Large intestine (tissue), 3 donors: Measurements from ENCODE around the gene TRMT2B. TPM values are rescaled to one million over a fixed set of nuclear protein-coding genes. Genes with fewer than 3 reads are reported as not detected.
"Not testable (repeated sequence)": the region's sequence is repeated elsewhere in the genome, so short reads cannot be mapped to it uniquely, and the experiment has no call there.

ENCODE experiments used
- DNase-seq, 2 donors: peaks; one replicate each; pipeline versions ENCODE4 v3.0.0 to v3.0.0-alpha.2; 2013
- H3K27ac ChIP-seq: one replicate; pipeline ENCODE4 v1.5.1; 2013; ENCODE audit warnings: low read length
- H3K27me3 ChIP-seq: 2 replicates; pipeline ENCODE4 v1.6.1; 2013; ENCODE audit warnings: low read length; ENCODE audit not compliant: control insufficient read depth, insufficient read depth
- H3K36me3 ChIP-seq: 2 replicates; pipeline ENCODE4 v1.6.1; 2013; ENCODE audit warnings: low read length; ENCODE audit not compliant: control insufficient read depth, insufficient read depth
- H3K4me1 ChIP-seq: one replicate; pipeline ENCODE4 v1.6.1; 2013; ENCODE audit warnings: low read length; ENCODE audit not compliant: control insufficient read depth, insufficient read depth
- H3K4me3 ChIP-seq: one replicate; pipeline ENCODE4 v1.5.1; 2013; ENCODE audit warnings: low read length
- H3K9me3 ChIP-seq: one replicate; pipeline ENCODE4 v1.6.1; 2013; ENCODE audit warnings: mild to moderate bottlenecking, low read depth, low read length, moderate library complexity; ENCODE audit not compliant: control insufficient read depth
- WGBS: methylation state at CpG from one replicate; pipeline ENCODE4 v1.1.5; 2013; ENCODE audit warnings: low lambda C conversion rate; ENCODE audit not compliant: insufficient coverage; 5-methylcytosine and 5-hydroxymethylcytosine counted together
- polyA plus RNA-seq: library from polyadenylated mRNA; unstranded; fragments of 120-200 nt; gene quantifications from one replicate; pipeline ENCODE4 v1.2.1, GENCODE V29; 2013

TRMT2B gene
- polyA plus RNA-seq, 1 donor = 14.4 TPM

DNA sequence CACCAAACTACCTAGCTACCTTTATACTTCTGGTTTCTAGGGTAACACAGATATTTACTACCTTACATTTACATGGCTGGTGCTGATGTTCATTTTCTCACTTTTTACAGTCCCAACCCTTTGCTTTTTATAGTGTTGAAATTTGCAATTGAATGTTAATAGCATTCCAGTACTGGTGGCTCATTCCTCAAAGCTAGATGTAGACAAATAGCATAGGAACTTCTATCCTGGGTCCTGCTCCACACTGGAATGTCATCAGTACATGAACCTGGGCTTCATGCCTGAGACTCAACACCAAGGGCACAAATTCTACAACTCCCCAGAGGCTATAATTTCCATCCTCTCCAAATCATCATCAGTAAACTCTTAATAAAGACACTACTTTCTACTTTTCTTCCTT lies 10.3 kb upstream of the TRMT2B start:
- no peak for DNase-seq
- Histone ChIP-seq H3K27me3 (no peaks in the 10 kb centered on the region), H3K9me3 (no peaks in the 10 kb centered on the region), H3K4me1 (no peaks in the 10 kb centered on the region), H3K4me3 (no peak overlapping the region), H3K27ac (no peak overlapping the region), H3K36me3 (no peaks in the 10 kb centered on the region)

DNA sequence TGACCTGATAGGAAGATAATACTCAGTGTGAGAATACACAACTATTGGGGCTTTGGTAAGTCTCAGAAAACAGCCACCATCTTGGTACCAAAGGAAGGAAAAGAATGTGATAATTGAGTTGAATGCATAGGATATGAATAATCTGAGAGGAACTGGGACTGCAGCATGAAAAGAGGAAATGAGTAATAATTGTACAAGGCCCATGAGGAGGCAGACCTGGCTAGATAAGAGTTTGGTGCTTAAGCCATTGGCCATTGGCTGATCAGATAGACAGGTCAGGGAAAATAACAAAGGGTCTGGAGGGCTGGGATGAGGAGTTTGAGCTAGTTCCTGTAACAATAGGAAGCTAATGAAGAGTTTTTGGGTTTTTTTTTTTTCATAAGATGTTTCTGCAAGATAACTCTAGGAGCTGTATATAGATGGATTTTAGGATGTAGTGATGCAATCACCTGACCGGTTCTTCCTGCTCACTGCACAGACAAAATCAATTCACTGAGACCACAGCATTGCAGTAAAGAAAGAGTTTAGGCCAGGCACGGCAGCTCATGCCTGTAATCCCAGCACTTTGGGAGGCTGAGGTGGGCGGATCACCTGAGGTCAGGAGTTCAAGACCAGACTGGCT lies 5.3 kb upstream of the TRMT2B start:
- no peak overlapping the region for H3K27ac ChIP-seq
- DNase-seq = no peak
- H3K36me3 ChIP-seq = no peaks in the 10 kb centered on the region
- no CpG with 5 or more reads among the region's 3 CpGs for WGBS
- no peaks in the 10 kb centered on the region for H3K4me1 ChIP-seq
- no peaks in the 10 kb centered on the region for H3K9me3 ChIP-seq
- no peak overlapping the region for H3K4me3 ChIP-seq
- H3K27me3 ChIP-seq = no peaks in the 10 kb centered on the region

GRCh38 chrX:101056551-101056950 lies 4.6 kb upstream of the TRMT2B start:
- not testable (repeated sequence) for DNase-seq, H3K27me3 ChIP-seq, H3K4me1 ChIP-seq, H3K27ac ChIP-seq, H3K9me3 ChIP-seq, H3K36me3 ChIP-seq, H3K4me3 ChIP-seq
- WGBS = no CpG with 5 or more reads among the region's 4 CpGs

GRCh38 chrX:101051153-101051548 lies 760 bp downstream of the TRMT2B start:
- no peaks in the 10 kb centered on the region for H3K27me3 ChIP-seq
- H3K27ac ChIP-seq = peak overlapping the region; percentile 90
- H3K36me3 ChIP-seq = no peaks in the 10 kb centered on the region
- peak overlapping the region; percentile 79 for H3K4me3 ChIP-seq
- no peak for DNase-seq
- H3K9me3 ChIP-seq = no peaks in the 10 kb centered on the region
- no CpG with 5 or more reads among the region's 5 CpGs for WGBS
- H3K4me1 ChIP-seq = peaks cover 3% of the 10 kb centered on the region

DNA sequence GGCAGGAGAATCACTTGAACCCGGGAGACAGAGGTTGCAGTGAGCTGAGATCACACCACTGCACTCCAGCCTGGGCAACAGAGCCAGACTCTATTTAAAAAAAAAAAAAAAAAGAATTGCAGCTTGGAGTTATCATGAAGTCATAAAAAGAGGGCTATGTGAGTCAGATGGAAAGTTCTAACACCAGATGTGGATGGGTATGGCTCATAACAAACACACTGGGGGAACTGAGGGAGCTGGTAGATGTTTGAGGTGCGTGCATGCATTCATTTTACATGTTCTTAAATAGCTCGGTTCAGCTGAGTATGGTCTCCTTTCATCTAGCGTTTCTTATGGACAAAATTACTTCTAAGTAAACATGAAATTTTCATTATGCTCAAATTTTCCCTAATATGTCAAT lies 11.7 kb downstream of the TRMT2B start:
- no peaks in the 10 kb centered on the region for H3K9me3 ChIP-seq
- no peaks in the 10 kb centered on the region for H3K4me1 ChIP-seq
- H3K27ac ChIP-seq = no peak overlapping the region
- H3K36me3 ChIP-seq = peaks cover 9% of the 10 kb centered on the region
- H3K27me3 ChIP-seq = no peaks in the 10 kb centered on the region
- H3K4me3 ChIP-seq = no peak overlapping the region
- DNase-seq = no peak
- WGBS = no CpG with 5 or more reads among the region's 4 CpGs

GRCh38 chrX:101037231-101037630 lies 14.7 kb downstream of the TRMT2B start:
- Histone ChIP-seq H3K36me3 (peaks cover 12% of the 10 kb centered on the region), H3K4me1 (no peaks in the 10 kb centered on the region), H3K4me3 (no peak overlapping the region), H3K9me3 (no peaks in the 10 kb centered on the region), H3K27ac (no peak overlapping the region), H3K27me3 (no peaks in the 10 kb centered on the region)
- no peak for DNase-seq

- H3K27me3 ChIP-seq = no peaks in the 10 kb centered on the region
- H3K36me3 ChIP-seq = peaks cover 8% of the 10 kb centered on the region
- no peaks in the 10 kb centered on the region for H3K4me1 ChIP-seq
- H3K4me3 ChIP-seq = no peak overlapping the region
- H3K27ac ChIP-seq = no peak overlapping the region
- no CpG with 5 or more reads among the region's 1 CpG for WGBS
- no peaks in the 10 kb centered on the region for H3K9me3 ChIP-seq
- no peak for DNase-seq
Observed at GRCh38 chrX:101029665-101030064, 22.2 kb downstream of the TRMT2B start.

DNA sequence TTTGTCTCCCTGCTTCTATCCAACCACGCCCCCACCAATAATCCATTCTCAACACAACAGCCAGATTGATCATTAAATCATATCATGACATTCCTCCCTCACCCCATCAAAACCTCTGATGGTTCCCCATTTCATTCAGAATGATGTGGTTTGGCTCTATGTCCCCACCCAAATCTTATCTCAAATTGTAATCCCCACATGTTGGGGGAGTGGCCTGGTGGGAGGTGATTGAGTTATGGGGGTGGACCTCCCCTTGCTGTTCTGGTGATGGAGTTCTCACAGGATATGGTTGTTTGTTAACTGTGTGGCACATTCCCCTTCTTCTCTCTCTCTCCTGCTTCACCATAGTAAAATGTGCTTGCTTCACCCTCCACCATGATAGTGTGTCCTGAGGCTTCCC lies 23.3 kb downstream of the TRMT2B start:
- H3K4me3 ChIP-seq = no peak overlapping the region
- no peak for DNase-seq
- H3K9me3 ChIP-seq = no peaks in the 10 kb centered on the region
- WGBS = no CpG with 5 or more reads among the region's 1 CpG
- peaks cover 8% of the 10 kb centered on the region for H3K36me3 ChIP-seq
- H3K27me3 ChIP-seq = no peaks in the 10 kb centered on the region
- H3K4me1 ChIP-seq = no peaks in the 10 kb centered on the region
- no peak overlapping the region for H3K27ac ChIP-seq

DNA sequence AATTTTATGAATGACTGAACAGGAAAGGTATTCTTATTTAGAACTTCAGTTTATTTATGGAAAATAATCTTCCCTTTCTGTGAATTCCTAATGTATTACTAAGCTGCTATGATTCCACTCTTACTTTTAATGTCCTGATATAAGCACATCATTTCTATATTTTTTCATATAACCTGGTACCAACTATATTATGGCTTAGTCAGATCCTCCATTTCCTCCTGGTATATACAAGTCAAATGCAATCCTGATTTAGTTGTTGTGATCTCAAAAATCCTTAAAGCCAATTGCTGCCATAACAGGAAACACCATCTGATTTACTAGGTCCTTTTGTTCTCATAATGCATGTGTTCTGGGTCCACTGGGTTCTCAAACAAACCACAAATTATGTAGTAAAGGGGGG lies 26.8 kb downstream of the TRMT2B start:
- DNase-seq = no peak
- Histone ChIP-seq H3K4me1 (no peaks in the 10 kb centered on the region), H3K27ac (no peak overlapping the region), H3K4me3 (no peak overlapping the region), H3K36me3 (peaks cover 18% of the 10 kb centered on the region), H3K27me3 (no peaks in the 10 kb centered on the region), H3K9me3 (no peaks in the 10 kb centered on the region)

- DNase-seq = no peak
- no peaks in the 10 kb centered on the region for H3K9me3 ChIP-seq
- H3K4me1 ChIP-seq = no peaks in the 10 kb centered on the region
- no peak overlapping the region for H3K4me3 ChIP-seq
- H3K27me3 ChIP-seq = no peaks in the 10 kb centered on the region
- no CpG with 5 or more reads among the region's 3 CpGs for WGBS
- H3K27ac ChIP-seq = no peak overlapping the region
- H3K36me3 ChIP-seq = peaks cover 26% of the 10 kb centered on the region
Observed at GRCh38 chrX:101022020-101022419, 29.9 kb downstream of the TRMT2B start.

- not testable (repeated sequence) for H3K4me1 ChIP-seq, H3K9me3 ChIP-seq, H3K27ac ChIP-seq, H3K4me3 ChIP-seq, DNase-seq, H3K27me3 ChIP-seq, H3K36me3 ChIP-seq
- no CpG with 5 or more reads among the region's 1 CpG for WGBS
Observed at GRCh38 chrX:101012031-101012430, 39.9 kb downstream of the TRMT2B start.
